SKM-1 (cell line): Measurements from ENCODE around the gene TPRN.

Experiments used
- DNase-seq: peaks from one replicate; lab custom pipeline; 2025; ENCODE audit not compliant: unreplicated experiment; lab: John Stamatoyannopoulos, UW

TPRN gene

DNA sequence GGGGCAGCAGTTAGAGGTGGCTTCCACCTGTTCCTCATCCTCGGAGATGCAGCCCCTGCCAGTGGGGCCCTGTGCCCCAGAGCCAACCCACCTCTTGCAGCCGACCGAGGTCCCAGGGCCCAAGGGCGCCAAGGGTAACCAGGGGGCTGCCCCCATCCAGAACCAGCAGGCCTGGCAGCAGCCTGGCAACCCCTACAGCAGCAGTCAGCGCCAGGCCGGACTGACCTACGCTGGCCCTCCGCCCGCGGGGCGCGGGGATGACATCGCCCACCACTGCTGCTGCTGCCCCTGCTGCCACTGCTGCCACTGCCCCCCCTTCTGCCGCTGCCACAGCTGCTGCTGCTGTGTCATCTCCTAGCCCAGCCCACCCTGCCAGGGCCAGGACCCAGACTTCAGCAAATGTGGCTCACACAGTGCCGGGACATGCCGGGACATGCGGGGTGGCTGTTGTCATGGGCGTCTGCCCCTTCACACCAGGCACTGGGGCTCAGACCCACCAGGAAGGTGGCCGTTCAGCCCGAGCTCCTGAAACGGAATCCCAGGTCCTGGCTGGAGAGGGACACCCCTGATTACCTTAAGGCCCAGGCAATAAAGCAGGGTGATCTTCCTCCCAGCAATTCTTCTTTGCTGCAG is 25.3 kb upstream of the TPRN start:
- no peak for DNase-seq

DNA sequence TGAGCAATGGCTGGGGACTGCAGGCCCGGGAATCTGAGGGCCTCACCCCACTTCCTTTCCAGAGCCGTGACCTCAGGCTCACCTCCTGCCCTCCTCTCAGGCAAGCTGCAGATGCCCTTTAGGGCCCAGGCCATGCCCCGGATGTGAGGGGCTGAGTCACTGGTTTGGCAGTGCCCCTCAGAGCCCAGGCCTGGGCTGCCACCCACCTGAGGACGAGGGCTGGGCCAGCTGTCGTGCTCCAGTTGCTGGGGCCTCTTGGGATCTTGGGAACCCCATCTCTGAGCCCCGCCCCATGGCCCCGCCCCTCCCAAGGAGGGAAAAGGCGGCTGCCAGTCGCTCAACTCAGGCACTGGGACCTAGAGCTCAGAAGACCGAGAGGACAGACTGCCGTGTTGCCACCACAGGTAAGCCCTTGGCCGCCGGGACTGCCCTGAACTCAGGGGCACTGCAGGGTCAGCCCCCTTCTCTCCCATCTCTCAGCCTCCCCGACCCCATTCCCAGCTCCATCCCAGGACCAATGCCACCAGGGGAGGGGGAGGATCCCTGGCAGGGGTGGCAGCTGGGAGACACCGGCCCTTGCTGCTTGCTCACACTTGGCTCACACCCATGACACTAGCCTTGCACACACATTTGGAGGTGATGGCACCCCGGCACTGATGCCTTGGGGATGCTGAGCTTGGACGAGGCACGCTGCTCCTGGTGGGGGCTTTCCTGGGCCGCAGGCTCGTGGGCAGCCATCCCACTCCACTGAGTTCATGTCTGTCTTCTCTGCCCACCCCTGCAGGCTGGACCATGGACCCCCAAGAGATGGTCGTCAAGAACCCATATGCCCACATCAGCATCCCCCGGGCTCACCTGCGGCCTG is 24.5 kb upstream of the TPRN start, which contains the start of gene CYSRT1:
Gene CYSRT1, plus strand, starts transcription at position 345 of the 865 bp plus-strand sequence. Its CDS starts 448 bp downstream, at position 793.
- no peak for DNase-seq

DNA sequence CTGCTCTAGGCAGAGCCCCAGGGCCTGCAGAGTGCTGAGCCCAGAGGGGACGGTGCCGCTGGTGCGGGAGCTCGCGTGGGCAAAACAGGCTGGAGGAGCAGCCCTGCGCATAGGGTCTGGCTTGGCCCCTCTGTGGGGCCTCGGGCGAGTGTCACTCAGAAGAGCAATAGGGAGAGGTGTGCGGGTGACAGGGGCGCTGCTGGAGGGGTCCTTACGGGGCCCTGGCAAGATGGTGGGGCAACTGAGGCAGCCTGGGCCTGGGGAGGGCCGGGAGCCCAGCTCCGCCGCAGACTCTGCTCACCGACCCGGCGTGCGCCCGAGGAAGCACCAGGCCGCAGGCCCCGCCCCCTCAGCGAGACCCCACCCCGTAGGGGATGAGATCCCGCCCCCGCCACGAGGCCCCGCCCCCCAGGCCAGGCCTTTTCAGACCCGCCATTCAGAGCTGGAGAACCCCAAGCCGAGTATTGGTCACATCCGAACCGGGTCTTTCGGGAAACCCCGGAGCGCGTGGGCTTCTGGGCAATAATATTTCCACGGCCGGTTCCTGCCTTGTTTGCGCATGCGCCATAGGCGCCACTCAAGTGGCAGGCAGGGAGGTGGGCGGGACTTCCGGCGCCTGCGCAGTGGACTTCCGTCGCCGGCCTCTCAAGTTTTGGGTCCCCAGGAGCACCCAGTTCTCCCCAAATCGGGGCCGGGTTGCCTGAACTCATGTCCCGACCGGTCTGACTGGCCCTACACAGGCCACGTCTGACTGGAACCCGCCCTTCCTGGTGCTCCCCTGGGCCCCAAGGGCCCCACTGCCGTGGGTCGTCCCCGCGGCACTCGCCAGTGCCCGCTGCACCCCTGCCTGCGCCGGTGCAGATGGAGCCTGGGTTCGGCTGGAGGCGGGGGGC is 22.8 kb upstream of the TPRN start:
- peak; percentile 97 for DNase-seq

DNA sequence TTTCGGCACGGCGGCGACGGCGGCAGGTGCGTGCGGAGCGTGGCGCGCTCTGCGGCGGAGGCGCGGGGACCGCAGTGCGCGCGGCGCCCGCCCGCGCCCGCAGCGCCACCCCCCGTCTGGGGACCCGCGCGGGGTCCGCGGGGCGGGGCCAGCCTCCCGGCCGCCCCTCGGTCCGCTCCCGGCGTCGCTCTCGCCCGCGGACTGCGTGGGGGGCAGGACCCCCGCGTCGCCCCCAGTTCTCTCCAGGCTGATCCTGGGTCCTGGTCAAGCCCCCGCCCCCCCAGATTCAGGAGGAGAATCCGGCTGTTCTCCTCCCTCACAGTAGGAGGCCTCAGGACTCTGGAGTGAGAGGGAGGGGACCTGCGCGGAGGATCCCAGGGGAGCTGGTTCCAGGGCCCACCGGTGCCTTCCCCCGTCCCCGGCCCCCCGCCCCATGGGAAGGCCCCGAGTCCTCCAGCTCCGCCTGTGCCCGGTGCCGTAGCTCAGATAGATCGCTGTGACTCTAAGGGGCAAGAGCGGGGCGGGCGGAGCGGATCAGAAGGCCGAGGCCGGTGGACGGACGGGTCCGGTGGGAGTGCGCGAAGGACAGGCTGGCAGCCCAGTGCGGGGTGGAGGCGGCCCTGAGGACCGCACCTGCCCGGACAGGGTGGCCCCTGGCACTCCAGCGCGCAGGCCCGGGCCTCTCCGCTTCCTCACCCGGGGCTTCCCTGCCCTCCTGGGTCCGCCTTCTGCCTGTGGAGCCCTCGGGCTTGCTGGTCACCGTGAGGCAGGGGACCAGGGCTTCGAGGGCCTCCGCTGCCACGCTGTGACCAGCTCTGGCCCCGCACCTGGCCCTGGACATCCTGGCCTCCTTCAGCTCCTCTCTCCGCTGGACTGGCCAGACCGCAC is 21.9 kb upstream of the TPRN start, which contains the start of gene RNF208:
Gene RNF208, minus strand, starts transcription at position 51 of the 888 bp plus-strand sequence. CDS start 1,028 bp downstream, outside the sequence.
- no peak for DNase-seq

- no peak for DNase-seq
These were observed 21.1 kb upstream of the TPRN start for GRCh38 chr9:137221506-137222111.

DNA sequence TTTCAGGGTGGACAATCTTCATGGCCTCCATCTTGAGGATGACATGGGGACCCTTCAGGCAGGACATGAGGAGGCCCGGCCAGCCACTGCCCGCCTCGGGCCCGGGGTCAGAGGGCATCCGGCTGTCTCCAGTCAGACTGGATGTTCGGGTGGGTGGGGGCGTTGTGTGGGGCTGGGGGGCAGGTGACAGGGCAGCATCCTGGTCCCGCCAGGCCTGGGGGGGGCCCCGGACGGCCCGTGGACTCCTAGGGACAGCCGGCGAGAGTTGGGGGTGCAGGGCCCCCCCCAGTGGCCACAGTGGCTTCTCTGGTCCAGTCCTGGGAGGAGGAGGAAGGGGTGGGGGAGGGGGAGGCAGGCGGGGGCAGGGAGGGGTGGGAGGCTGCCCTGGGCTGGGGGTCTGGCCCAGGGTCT is 20.6 kb upstream of the TPRN start:
- DNase-seq = no peak

DNA sequence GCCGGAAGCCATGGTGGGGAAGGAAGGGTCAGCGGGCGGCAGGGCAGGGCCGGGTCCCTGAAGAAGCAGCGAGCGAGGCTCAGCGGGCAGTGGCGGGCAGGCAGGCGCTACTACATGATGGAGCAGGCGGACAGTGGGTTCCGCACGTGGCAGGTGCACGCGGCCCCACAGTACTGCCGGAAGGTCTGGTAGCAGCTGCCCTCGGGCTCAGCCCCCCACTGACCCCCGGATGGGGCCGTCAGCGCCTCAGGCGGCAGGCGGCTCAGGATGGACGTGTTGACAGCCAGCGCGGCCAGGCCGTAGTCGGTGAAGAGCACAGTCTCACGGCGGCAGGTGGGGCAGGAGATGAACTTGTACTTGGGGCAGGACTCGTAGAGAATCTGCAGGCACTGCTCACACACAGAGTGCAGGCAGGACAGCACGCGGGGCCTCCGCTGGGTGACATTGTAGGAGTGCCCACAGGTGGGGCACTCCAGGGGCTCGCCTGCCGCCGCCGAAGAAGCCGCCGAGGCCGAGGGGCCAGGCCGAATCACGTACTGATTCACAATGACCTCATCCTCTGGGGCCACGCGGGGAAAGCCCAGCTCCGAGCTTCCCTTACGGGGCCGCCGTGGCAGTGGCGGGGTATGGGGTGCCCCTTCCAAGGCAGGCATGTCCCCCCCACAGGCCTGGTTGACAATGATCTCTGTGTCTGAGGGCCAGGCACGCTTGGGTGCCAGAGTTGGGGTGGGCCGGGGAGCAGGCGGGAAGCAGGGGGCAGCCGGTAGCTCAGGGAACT is 20.0 kb upstream of the TPRN start:
- DNase-seq = no peak

DNA sequence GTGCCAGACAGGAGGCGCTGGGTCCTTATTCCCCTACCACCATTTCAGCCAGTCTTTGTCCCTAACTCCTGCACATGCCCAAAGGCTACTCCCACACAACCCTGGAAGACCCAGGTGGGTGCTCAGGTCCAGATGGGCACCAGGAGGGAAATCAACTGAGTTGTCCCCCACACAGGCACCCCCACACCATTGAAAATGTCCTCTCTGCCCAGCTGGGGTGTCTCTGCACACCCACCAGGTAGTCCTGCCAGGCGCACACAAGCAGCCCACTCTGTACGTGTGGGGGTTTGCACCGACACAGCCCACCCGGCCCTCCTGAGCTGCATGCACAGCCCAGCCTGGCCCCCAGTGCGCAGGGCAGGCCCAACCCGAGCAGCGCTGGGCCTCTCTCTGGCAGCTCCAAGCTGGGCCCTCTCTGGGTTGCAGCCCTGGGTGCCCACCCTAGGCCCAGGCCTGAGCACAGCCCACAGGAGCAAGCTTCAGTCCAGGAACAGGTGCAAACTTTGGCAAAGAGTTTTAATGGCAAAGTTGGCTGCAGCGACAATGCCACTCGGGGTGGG is 19.3 kb upstream of the TPRN start:
- DNase-seq = no peak

DNA sequence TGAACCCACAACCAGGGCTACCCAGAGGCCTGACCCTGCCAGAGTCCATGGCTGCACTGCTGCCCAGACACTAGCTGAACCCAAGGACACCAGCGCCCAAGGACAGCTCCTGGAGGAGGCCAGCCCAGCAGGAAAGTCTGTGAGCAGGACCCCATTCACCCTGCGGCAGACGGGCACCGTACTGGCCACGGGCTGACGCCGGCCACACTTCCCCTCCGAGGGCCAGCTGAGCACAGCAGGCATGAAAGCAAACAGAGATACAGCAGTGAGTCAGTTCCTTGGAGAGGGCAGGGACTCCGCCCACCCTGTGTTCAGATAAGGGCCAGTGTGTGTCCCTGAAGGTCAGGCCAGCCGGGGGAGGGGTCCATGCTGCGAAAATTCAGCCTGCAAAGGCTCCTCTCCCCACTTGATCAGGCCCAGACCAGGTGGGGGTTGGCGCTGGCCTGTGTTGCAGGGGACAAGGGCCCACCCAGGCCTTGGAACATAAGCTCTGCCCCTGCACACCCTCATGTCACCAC is 18.3 kb upstream of the TPRN start:
- DNase-seq = no peak

- DNase-seq = no peak
These were observed 17.7 kb upstream of the TPRN start for GRCh38 chr9:137218212-137218753.

- DNase-seq = no peak
These were observed 17.0 kb upstream of the TPRN start for GRCh38 chr9:137217276-137218211.

GRCh38 chr9:137216188-137216965 is 15.8 kb upstream of the TPRN start:
- DNase-seq = no peak

GRCh38 chr9:137215196-137215986 is 14.8 kb upstream of the TPRN start:
- no peak for DNase-seq

GRCh38 chr9:137214620-137215019 is 14.1 kb upstream of the TPRN start:
- no peak for DNase-seq
